ENCODE results near the gene PTPRN2.

The PTPRN2 gene

DNA sequence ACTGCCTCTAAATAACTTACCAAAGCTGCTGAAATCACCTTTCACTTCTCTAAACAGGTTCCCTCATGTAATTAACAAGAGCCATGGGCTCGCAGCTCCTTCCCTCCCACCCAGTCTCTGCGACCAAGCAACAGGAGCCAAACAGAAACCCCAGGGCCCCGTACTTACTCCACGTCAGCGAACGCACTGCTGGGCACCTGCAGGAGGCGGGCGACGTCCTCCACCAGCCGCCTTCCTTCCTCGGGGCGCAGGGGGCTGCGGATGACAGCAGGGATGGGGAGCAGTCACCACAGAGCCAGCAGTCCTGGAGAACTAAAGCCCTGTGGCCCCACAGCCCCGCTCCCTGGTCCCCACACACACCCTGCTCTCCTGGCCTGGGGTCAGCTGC lies 477.0 kb downstream of the PTPRN2 start:
- TF ChIP-seq, protein P1, sequence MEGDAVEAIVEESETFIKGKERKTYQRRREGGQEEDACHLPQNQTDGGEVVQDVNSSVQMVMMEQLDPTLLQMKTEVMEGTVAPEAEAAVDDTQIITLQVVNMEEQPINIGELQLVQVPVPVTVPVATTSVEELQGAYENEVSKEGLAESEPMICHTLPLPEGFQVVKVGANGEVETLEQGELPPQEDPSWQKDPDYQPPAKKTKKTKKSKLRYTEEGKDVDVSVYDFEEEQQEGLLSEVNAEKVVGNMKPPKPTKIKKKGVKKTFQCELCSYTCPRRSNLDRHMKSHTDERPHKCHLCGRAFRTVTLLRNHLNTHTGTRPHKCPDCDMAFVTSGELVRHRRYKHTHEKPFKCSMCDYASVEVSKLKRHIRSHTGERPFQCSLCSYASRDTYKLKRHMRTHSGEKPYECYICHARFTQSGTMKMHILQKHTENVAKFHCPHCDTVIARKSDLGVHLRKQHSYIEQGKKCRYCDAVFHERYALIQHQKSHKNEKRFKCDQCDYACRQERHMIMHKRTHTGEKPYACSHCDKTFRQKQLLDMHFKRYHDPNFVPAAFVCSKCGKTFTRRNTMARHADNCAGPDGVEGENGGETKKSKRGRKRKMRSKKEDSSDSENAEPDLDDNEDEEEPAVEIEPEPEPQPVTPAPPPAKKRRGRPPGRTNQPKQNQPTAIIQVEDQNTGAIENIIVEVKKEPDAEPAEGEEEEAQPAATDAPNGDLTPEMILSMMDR (IDR thresholded peaks at IDR 0.05; ENCODE audit: low read depth, low read length) = no peak
- H3K4me3 ChIP-seq (ENCODE audit: low read depth, low read length) = no peak overlapping the region

DNA sequence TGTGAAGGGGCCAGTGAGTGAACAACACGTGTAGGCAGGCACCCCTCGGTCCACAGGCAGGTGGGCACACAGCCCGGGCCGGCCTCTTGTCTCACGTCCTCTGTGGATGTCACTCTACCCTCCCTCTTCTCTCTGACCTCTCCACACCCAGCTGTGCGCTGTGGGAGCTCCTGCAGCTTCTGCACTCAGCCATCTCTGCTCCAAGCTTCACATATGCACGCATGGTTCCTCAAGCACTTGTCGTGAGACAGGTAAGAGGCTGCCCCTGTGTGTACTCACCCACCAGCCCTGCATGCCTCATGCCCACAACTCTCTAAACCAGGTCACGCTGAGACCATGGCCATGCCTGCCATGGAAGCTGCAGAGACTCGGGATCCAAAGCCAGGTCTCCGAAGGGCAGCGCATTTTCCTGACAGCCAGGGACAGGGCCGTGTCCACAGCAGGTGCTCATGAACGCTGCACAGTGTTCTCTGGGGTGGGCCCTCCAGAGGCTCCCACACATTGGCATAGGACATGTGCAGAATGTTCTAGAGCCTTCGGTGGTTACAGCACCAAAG lies 477.5 kb downstream of the PTPRN2 start:
- TF ChIP-seq, protein P1 (IDR thresholded peaks at IDR 0.05; ENCODE audit: low read depth, low read length) = no peak
- no peak overlapping the region for H3K4me3 ChIP-seq (ENCODE audit: low read depth, low read length)

DNA sequence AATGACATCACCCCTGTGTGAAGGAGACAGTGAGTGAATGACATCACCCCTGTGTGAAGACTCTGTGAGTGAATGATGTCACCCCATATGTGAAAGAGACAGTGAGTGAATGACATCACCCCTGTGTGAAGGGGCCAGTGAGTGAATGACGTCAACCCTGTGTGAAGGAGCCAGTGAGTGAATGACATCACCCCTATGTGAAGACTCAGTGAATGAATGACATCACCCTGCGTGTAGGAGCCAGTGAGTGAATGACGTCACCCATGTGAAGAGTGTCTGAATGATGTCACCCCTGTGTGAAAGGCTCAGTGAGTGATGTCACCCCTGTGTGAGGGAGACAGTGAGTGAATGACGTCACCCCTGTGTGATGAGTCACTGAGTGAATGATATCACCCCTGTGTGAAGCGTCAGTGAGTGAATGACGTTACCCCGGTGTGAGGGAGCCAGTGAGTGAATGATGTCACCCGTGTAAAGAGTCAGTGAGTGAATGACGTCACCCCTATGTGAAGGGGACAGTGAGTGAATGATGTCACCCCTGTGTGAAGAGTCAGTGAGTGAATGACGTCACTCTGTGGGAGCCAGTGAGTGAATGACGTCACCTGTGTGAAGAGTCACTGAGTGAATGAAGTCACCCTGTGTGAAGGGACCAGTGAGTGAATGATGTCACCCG lies 478.1 kb downstream of the PTPRN2 start:
- TF ChIP-seq, protein P1 (IDR thresholded peaks at IDR 0.05; ENCODE audit: low read depth, low read length) = no peak
- no peak overlapping the region for H3K4me3 ChIP-seq (ENCODE audit: low read depth, low read length)

DNA sequence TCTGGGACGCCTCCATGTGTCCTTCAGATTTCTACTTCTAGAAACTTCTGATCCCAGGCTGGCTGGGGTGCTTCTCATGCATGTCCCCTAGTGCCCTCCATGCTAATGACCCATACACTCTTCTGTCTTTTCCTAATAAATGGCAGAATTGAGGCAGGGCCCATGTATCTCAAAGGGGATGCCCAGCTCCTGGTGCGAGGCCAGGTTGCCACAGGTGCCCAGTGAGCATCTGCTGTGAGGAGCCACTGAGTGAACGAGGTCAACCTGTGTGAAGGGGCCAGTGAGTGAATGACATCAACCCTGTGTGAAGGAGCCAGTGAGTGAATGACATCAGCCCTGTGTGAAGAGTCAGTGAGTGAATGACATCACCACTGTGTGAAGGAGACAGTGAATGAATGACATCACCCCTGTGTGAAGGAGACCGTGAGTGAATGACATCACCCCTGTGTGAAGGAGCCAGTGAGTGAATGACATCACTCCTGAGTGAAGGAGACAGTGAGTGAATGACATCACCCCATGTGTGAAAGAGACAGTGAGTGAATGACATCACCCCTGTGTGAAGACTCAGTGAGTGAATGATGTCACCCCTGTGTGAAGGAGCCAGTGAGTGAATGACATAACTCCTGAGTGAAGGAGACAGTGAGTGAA lies 478.9 kb downstream of the PTPRN2 start:
- TF ChIP-seq, protein P1 (IDR thresholded peaks at IDR 0.05; ENCODE audit: low read depth, low read length) = no peak
- no peak overlapping the region for H3K4me3 ChIP-seq (ENCODE audit: low read depth, low read length)

DNA sequence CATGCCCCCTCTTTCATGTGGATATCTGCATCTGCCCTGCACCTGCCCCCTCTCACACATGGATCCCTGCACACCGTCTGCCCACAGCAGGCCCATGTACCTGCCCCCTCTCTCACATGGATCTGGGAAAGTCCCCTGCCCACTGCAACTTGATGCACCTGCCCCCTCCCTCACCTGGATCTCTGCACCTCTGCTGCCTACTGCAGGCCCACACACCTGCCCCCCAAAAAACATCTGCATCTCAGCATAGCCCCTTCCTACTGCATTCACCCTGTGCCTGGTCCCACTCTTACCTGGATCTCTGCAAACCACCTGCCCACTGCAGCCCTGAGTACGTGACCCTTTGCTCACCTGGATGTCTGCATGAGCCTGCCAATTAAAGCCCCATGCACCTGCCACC lies 479.8 kb downstream of the PTPRN2 start:
- H3K4me3 ChIP-seq (ENCODE audit: low read depth, low read length) = no peak overlapping the region
- TF ChIP-seq, protein P1 (IDR thresholded peaks at IDR 0.05; ENCODE audit: low read depth, low read length) = no peak

DNA sequence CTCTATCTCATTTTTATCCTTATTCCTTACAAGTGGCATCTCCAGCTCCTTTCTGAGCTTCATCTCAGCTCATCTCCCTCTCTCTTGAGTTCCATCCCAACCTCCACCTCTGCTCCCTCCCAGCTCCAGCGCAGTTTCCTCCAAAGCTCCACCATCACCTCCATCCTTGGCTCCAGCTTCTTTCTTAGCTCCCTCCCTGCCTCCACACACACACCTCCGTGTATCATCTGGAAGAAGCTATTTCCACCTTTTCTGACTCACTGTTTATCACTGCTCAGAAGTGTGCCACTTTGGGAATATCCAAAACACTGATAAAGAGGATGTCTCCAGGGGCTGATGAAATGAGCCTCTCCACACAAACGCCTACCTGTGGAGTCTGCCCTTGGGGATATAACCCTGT lies 481.4 kb downstream of the PTPRN2 start:
- TF ChIP-seq, protein P1 (IDR thresholded peaks at IDR 0.05; ENCODE audit: low read depth, low read length) = no peak

DNA sequence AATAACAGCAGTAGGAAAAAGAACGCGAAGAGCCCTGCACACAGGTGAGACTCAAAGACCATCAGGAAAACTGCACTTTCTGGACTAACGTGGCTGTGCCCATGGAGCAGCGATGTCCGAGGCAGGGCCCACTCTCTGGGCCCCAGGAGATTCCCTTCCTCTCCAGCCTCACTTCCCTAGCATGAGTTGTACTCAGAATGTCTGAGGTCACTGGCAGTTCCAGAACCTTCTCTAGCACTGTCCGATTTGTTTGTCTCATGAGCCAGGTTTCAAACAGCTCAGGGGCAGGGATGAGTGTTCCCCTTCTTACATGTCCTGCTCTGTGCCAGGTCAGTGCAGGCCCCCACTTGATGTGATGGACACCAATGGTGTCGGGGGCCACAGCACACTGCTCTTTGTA lies 484.2 kb downstream of the PTPRN2 start:
- no peak overlapping the region for H3K4me3 ChIP-seq (ENCODE audit: low read depth, low read length)
- TF ChIP-seq, protein P1 (IDR thresholded peaks at IDR 0.05; ENCODE audit: low read depth, low read length) = no peak

More for the DNA sequence above, 481.4 kb downstream of the PTPRN2 start:
- no peak overlapping the region for H3K4me3 ChIP-seq (ENCODE audit: low read depth, low read length)

All from WI38 (cell line).